OCI-LY1 (cell line): ENCODE data around the gene PBX3.

Source experiments
- EZH2 ChIP-seq: fragments of 200-600 bp; sonication (generic), shearing (Covaris generic); IDR thresholded peaks from 2 replicates; pipeline ENCODE4 v1.8.0; 2017; ENCODE audit warnings: borderline replicate concordance, mixed run types, mild to moderate bottlenecking, antibody characterized with exemption, low read length, moderate library complexity, mixed read lengths
- TF ChIP-seq, protein P1 (sequence below): fragments of 200-600 bp; sonication (generic), shearing (Covaris generic); IDR thresholded peaks from 2 replicates; pipeline ENCODE4 v1.5.1; 2017; ENCODE audit warnings: mild to moderate bottlenecking, antibody characterized with exemption, low read length, moderate library complexity, mixed read lengths

DNA sequence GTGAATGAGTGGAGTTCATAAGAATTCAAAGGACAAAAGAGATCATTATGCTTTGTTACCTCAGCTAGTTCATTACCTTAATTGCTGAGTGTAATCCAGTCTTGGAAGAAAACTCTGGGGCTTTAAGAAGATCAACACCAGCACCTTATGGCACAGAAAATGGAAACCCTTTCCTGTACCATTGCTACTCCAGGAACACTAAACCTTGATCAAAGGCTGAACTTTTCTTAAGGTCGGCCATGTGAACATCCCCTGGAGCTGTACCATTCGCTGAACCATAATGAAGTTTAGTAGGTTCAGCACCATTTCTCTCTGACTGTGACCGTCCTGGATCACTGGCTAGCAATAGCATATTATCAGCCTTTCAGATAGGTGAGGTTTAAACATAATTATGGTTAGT lies 97.4 kb downstream of the PBX3 start:
- TF ChIP-seq, protein P1, sequence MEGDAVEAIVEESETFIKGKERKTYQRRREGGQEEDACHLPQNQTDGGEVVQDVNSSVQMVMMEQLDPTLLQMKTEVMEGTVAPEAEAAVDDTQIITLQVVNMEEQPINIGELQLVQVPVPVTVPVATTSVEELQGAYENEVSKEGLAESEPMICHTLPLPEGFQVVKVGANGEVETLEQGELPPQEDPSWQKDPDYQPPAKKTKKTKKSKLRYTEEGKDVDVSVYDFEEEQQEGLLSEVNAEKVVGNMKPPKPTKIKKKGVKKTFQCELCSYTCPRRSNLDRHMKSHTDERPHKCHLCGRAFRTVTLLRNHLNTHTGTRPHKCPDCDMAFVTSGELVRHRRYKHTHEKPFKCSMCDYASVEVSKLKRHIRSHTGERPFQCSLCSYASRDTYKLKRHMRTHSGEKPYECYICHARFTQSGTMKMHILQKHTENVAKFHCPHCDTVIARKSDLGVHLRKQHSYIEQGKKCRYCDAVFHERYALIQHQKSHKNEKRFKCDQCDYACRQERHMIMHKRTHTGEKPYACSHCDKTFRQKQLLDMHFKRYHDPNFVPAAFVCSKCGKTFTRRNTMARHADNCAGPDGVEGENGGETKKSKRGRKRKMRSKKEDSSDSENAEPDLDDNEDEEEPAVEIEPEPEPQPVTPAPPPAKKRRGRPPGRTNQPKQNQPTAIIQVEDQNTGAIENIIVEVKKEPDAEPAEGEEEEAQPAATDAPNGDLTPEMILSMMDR, result no peak
- TF ChIP-seq EZH2, result no peak
